GM12878 (cell line): ENCODE data around the gene PLTP.

Experiments
- CEBPB ChIP-seq, 2 experiments: fragments of 150-350 bp in 1 of 2; IDR thresholded peaks; 2 replicates each; pipeline ENCODE4 v1.6.1; 2012 to 2014; ENCODE audit warnings: low read depth in 2 of 2, low read length in 2 of 2, borderline replicate concordance in 1 of 2, inconsistent platforms in 1 of 2
- CREB1 ChIP-seq: IDR thresholded peaks from 2 replicates; pipeline ENCODE4 v1.6.1; 2012; ENCODE audit warnings: low read depth, mild to moderate bottlenecking, inconsistent platforms
- GATAD2B ChIP-seq: fragments of 450-650 bp; conservative IDR thresholded peaks from 2 replicates; pipeline ENCODE4 v1.6.1; 2017; ENCODE audit warnings: low read depth, mild to moderate bottlenecking, moderate library complexity
- MTA2 ChIP-seq: fragments of 450-650 bp; IDR thresholded peaks from 2 replicates; pipeline ENCODE4 v1.6.1; 2016; ENCODE audit warnings: low read depth, mild to moderate bottlenecking, moderate library complexity
- MTA3 ChIP-seq: IDR thresholded peaks from 2 replicates; pipeline ENCODE4 v1.6.1; 2012; ENCODE audit warnings: low read length, inconsistent platforms, borderline replicate concordance
- MYC ChIP-seq: IDR thresholded peaks from 2 replicates; pipeline ENCODE4 v1.6.1; 2011; ENCODE audit warnings: mild to moderate bottlenecking, low read length, moderate library complexity, inconsistent platforms; ENCODE audit not compliant: insufficient read depth, insufficient replicate concordance, insufficient read length, severe bottlenecking
- NFIC ChIP-seq: IDR thresholded peaks from 2 replicates; pipeline ENCODE4 v1.6.1; 2012; ENCODE audit warnings: low read depth, mild to moderate bottlenecking, inconsistent platforms, low read length, moderate library complexity
- POU2F2 ChIP-seq: IDR thresholded peaks from 3 replicates; pipeline ENCODE4 v1.6.1; 2011; ENCODE audit warnings: low read depth, mild to moderate bottlenecking, low read length, borderline replicate concordance
- RCOR1 ChIP-seq: conservative IDR thresholded peaks from 2 replicates; pipeline ENCODE4 v1.6.1; 2012; ENCODE audit warnings: low read depth, low read length, improper control_type of control experiment
- SUPT20H ChIP-seq: IDR thresholded peaks from 2 replicates; pipeline ENCODE4 v1.6.1; 2011; ENCODE audit warnings: low read depth, mild to moderate bottlenecking, low read length, moderate library complexity, borderline replicate concordance; ENCODE audit not compliant: control insufficient read depth
- TAF1 ChIP-seq: IDR thresholded peaks from 2 replicates; pipeline ENCODE4 v1.6.1; 2011; ENCODE audit warnings: mild to moderate bottlenecking, low read depth, low read length, borderline replicate concordance
- ZNF384 ChIP-seq: IDR thresholded peaks from 2 replicates; pipeline ENCODE4 v1.6.1; 2012; ENCODE audit warnings: low read depth, mild to moderate bottlenecking, low read length, improper control_type of control experiment, borderline replicate concordance
- TF ChIP-seq, protein P1 (sequence below), 3 experiments: IDR thresholded peaks in 2 of 3; conservative IDR thresholded peaks in 1 of 3; 2 replicates each; pipeline ENCODE4 v1.5.1; 2011; ENCODE audit warnings: low read depth in 3 of 3, low read length in 3 of 3, mild to moderate bottlenecking in 3 of 3, control low read depth in 2 of 3, moderate library complexity in 2 of 3, inconsistent platforms in 1 of 3, mixed read lengths in 1 of 3; ENCODE audit not compliant: control insufficient read depth in 2 of 3, insufficient read depth in 1 of 3; ENCODE audit errors: extremely low read depth in 1 of 3

DNA sequence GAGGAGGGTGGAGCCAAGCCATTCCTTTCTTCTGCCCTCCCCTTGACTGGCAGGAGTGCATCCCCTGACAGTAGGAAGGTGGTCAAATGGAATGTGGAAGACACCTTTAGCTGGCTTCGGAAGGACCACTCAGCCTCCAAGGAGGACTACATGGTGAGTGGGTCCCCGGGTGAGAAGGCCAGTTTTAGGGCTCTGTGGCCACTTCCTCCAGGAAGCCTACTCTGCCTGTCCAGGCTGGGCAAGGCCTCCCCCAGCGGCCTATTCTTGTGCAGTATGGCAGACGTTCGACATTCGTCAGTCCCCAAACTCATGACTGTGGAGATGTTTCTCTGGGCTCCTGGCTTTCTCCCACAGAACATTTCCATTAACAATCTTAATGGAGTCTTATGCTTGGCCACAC lies 31.7 kb upstream of the PLTP start:
- TF ChIP-seq, protein P1, sequence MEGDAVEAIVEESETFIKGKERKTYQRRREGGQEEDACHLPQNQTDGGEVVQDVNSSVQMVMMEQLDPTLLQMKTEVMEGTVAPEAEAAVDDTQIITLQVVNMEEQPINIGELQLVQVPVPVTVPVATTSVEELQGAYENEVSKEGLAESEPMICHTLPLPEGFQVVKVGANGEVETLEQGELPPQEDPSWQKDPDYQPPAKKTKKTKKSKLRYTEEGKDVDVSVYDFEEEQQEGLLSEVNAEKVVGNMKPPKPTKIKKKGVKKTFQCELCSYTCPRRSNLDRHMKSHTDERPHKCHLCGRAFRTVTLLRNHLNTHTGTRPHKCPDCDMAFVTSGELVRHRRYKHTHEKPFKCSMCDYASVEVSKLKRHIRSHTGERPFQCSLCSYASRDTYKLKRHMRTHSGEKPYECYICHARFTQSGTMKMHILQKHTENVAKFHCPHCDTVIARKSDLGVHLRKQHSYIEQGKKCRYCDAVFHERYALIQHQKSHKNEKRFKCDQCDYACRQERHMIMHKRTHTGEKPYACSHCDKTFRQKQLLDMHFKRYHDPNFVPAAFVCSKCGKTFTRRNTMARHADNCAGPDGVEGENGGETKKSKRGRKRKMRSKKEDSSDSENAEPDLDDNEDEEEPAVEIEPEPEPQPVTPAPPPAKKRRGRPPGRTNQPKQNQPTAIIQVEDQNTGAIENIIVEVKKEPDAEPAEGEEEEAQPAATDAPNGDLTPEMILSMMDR (IDR thresholded peaks at IDR 0.05 in 2 of 3, conservative IDR thresholded peaks at IDR 0.05 in 1 of 3; ENCODE audit: control insufficient read depth in 2 of 3, extremely low read depth in 1 of 3, insufficient read depth in 1 of 3, low read depth in 3 of 3, low read length in 3 of 3) = no peak
- TF ChIP-seq CREB1 = no peak
- TF ChIP-seq SUPT20H = no peak
- no peak for TF ChIP-seq GATAD2B
- no peak for TF ChIP-seq NFIC
- TF ChIP-seq POU2F2 = no peak
- TF ChIP-seq ZNF384 = no peak
- TF ChIP-seq TAF1 = no peak
- TF ChIP-seq MTA3 = no peak
- no peak for TF ChIP-seq RCOR1
- no peak for TF ChIP-seq MTA2
- TF ChIP-seq MYC = no peak
- no peak for TF ChIP-seq CEBPB (IDR thresholded peaks at IDR 0.05; ENCODE audit: borderline replicate concordance in 1 of 2, low read depth in 2 of 2, low read length in 2 of 2)
